AG08396 (cell line): ENCODE results near the gene NPTXR.

ENCODE experiments used
- DNase-seq: peaks from one replicate; pipeline ENCODE4 v3.0.0; 2012; ENCODE audit warnings: low spot score, mixed read lengths

The NPTXR gene

GRCh38 chr22:38850941-38851849 is 7.4 kb upstream of the NPTXR start:
- DNase-seq = peak; percentile 82

- no peak for DNase-seq
Observed at GRCh38 chr22:38850399-38850798, 6.6 kb upstream of the NPTXR start.

GRCh38 chr22:38849811-38850210 is 6.0 kb upstream of the NPTXR start:
- no peak for DNase-seq

GRCh38 chr22:38846412-38846811 is 2.6 kb upstream of the NPTXR start:
- DNase-seq = no peak

GRCh38 chr22:38845004-38845740 is 1.3 kb upstream of the NPTXR start:
- DNase-seq = no peak

GRCh38 chr22:38844315-38845003 is 631 bp upstream of the NPTXR start:
- no peak for DNase-seq

GRCh38 chr22:38843201-38843656 is 599 bp downstream of the NPTXR start:
- peak; percentile 84 for DNase-seq

GRCh38 chr22:38842512-38843200 is 1.2 kb downstream of the NPTXR start:
- DNase-seq = no peak

- DNase-seq = no peak
Observed at GRCh38 chr22:38841635-38842034, 2.2 kb downstream of the NPTXR start.

- DNase-seq = no peak
Observed at GRCh38 chr22:38841211-38841610, 2.6 kb downstream of the NPTXR start.

GRCh38 chr22:38840129-38840528 is 3.7 kb downstream of the NPTXR start:
- no peak for DNase-seq

GRCh38 chr22:38839686-38840085 is 4.1 kb downstream of the NPTXR start:
- DNase-seq = no peak

GRCh38 chr22:38837414-38837928 is 6.4 kb downstream of the NPTXR start:
- DNase-seq = no peak

GRCh38 chr22:38835888-38836301 is 7.9 kb downstream of the NPTXR start:
- no peak for DNase-seq

GRCh38 chr22:38834991-38835390 is 8.8 kb downstream of the NPTXR start:
- no peak for DNase-seq

- no peak for DNase-seq
Observed at GRCh38 chr22:38834215-38834953, 9.4 kb downstream of the NPTXR start.

- DNase-seq = no peak
Observed at GRCh38 chr22:38833061-38833460, 10.8 kb downstream of the NPTXR start.

- DNase-seq = no peak
Observed at GRCh38 chr22:38832005-38832978, 11.5 kb downstream of the NPTXR start.

GRCh38 chr22:38831166-38831945 is 12.5 kb downstream of the NPTXR start:
- DNase-seq = no peak
